Measurements from ENCODE around the gene ARHGEF10L.
A peak's percentile ranks its signal among the peaks of the same experiment; 100 is the strongest.

Gene ARHGEF10L

GRCh38 chr1:17678011-17678410 is 138.5 kb downstream of the ARHGEF10L start:
- ChIA-PET CTCF (no interaction called here), POLR2A (no interaction called here)
- no peaks in the 10 kb centered on the region for H3K4me1 ChIP-seq (ENCODE audit: control insufficient read depth, insufficient read depth, low read length)
- TF ChIP-seq ZNF571 (tag by site-specific recombination; IDR thresholded peaks at IDR 0.05), result no peak
- TF ChIP-seq, protein P1, sequence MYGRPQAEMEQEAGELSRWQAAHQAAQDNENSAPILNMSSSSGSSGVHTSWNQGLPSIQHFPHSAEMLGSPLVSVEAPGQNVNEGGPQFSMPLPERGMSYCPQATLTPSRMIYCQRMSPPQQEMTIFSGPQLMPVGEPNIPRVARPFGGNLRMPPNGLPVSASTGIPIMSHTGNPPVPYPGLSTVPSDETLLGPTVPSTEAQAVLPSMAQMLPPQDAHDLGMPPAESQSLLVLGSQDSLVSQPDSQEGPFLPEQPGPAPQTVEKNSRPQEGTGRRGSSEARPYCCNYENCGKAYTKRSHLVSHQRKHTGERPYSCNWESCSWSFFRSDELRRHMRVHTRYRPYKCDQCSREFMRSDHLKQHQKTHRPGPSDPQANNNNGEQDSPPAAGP (tag by site-specific recombination; IDR thresholded peaks at IDR 0.05), result no peak
- TF ChIP-seq ZFHX2 (tag by site-specific recombination; conservative IDR thresholded peaks at IDR 0.05), result no peak
- no peak for TF ChIP-seq ZNF169 (tag by site-specific recombination; IDR thresholded peaks at IDR 0.05)
- no peak for TF ChIP-seq HOXC10 (CRISPR knock-in tag; IDR thresholded peaks at IDR 0.05)
- no peak for TF ChIP-seq ZNF792 (tag by site-specific recombination; IDR thresholded peaks at IDR 0.05)
- TF ChIP-seq HOXA7 (CRISPR knock-in tag; IDR thresholded peaks at IDR 0.05; ENCODE audit: borderline replicate concordance), result no peak
- TF ChIP-seq WT1 (tag by site-specific recombination; IDR thresholded peaks at IDR 0.05), result no peak
- no peak for TF ChIP-seq GLIS2 (tag by site-specific recombination; IDR thresholded peaks at IDR 0.05)
- TF ChIP-seq SALL2 (tag by site-specific recombination; IDR thresholded peaks at IDR 0.05; ENCODE audit: borderline replicate concordance), result no peak
- no peak for TF ChIP-seq ZNF184 (tag by site-specific recombination; IDR thresholded peaks at IDR 0.05)
- TF ChIP-seq REPIN1 (tag by site-specific recombination; IDR thresholded peaks at IDR 0.05; ENCODE audit: low read depth), result no peak
- TF ChIP-seq, protein P2, sequence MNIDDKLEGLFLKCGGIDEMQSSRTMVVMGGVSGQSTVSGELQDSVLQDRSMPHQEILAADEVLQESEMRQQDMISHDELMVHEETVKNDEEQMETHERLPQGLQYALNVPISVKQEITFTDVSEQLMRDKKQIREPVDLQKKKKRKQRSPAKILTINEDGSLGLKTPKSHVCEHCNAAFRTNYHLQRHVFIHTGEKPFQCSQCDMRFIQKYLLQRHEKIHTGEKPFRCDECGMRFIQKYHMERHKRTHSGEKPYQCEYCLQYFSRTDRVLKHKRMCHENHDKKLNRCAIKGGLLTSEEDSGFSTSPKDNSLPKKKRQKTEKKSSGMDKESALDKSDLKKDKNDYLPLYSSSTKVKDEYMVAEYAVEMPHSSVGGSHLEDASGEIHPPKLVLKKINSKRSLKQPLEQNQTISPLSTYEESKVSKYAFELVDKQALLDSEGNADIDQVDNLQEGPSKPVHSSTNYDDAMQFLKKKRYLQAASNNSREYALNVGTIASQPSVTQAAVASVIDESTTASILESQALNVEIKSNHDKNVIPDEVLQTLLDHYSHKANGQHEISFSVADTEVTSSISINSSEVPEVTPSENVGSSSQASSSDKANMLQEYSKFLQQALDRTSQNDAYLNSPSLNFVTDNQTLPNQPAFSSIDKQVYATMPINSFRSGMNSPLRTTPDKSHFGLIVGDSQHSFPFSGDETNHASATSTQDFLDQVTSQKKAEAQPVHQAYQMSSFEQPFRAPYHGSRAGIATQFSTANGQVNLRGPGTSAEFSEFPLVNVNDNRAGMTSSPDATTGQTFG (tag by site-specific recombination; IDR thresholded peaks at IDR 0.05; ENCODE audit: borderline replicate concordance), result no peak
- no peak for TF ChIP-seq MZF1 (tag by site-specific recombination; IDR thresholded peaks at IDR 0.05; ENCODE audit: borderline replicate concordance)
- TF ChIP-seq ZNF776 (tag by site-specific recombination; IDR thresholded peaks at IDR 0.05; ENCODE audit: borderline replicate concordance), result no peak
- TF ChIP-seq FEZF1 (tag by site-specific recombination; IDR thresholded peaks at IDR 0.05), result no peak
- H3K36me3 ChIP-seq (ENCODE audit: control insufficient read depth in 2 of 2, insufficient read depth in 1 of 2, low read length in 2 of 2), result no peaks in the 10 kb centered on the region
- H3K27ac ChIP-seq (ENCODE audit: extremely low read depth, low read depth, low read length), result no peak overlapping the region
- no peak overlapping the region for H3K4me3 ChIP-seq (ENCODE audit: low read depth, low read length)
- H3K9me3 ChIP-seq (ENCODE audit: control insufficient read depth, insufficient read depth, low read depth, low read length), result no peaks in the 10 kb centered on the region

DNA sequence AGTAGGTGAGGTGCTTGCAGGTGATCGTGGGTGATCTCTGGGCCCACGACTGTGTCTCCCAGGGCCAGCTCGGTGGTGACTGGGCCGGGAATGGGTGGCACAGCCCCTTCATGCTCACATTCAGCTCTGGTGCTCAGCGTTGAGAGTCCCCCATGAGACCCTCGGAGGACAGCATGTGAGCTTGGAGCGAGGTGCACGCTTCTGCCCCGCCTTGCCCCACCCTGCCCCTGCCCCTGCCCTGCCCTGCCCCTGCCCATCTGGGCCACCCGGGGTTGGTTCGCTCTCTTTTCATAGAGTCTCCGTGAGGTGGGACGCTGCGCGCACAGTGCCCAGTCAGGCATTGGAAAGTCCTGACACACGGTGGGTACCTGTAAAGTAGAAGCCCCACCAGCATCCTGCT is 140.4 kb downstream of the ARHGEF10L start:
- Histone ChIP-seq H3K4me3 (ENCODE audit: low read depth, low read length) (no peak overlapping the region), H3K9me3 (ENCODE audit: control insufficient read depth, insufficient read depth, low read depth, low read length) (no peaks in the 10 kb centered on the region), H3K4me1 (ENCODE audit: control insufficient read depth, insufficient read depth, low read length) (no peaks in the 10 kb centered on the region), H3K36me3 (ENCODE audit: control insufficient read depth in 2 of 2, insufficient read depth in 1 of 2, low read length in 2 of 2) (no peaks in the 10 kb centered on the region), H3K27ac (ENCODE audit: extremely low read depth, low read depth, low read length) (no peak overlapping the region)
- ChIA-PET POLR2A (no interaction called here), CTCF (interaction anchor here (0.6 to 2.5 kb wide), 2 partner anchors 18 to 244 kb away, joined by 3 to 7 read pairs; no protein-coding TSS in a partner anchor)
- TF ChIP-seq KLF1 (tag by site-specific recombination; IDR thresholded peaks at IDR 0.05) (peak; percentile 30; the same call in 1 of the 2 replicates), ZNF704 (tag by site-specific recombination; IDR thresholded peaks at IDR 0.05) (no peak), ZNF10 (tag by site-specific recombination; IDR thresholded peaks at IDR 0.05) (no peak)

DNA sequence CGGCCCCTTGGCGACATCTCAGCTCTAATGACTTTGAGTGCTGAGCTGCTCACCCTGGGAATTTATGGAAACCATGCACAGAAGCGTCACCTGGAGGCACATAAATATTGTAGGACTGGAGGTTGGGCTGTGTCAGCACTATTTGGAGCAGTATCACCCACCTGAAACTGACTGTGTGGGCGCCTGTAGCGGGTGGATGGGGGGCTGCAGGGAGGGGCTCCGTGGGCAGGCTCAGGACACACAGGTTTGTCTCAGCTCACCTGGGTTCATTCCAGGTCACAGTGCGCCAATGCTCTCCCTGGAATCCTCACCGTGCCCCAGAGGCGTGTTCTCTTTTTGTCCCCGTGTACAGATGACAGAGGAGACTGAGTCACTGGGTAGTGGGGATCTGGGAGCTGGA is 140.8 kb downstream of the ARHGEF10L start:
- POLR2A ChIA-PET, result no interaction called here
- Histone ChIP-seq H3K4me1 (ENCODE audit: control insufficient read depth, insufficient read depth, low read length) (no peaks in the 10 kb centered on the region), H3K9me3 (ENCODE audit: control insufficient read depth, insufficient read depth, low read depth, low read length) (no peaks in the 10 kb centered on the region), H3K36me3 (ENCODE audit: control insufficient read depth in 2 of 2, insufficient read depth in 1 of 2, low read length in 2 of 2) (no peaks in the 10 kb centered on the region), H3K27ac (ENCODE audit: extremely low read depth, low read depth, low read length) (no peak overlapping the region), H3K4me3 (ENCODE audit: low read depth, low read length) (no peak overlapping the region)
- CTCF ChIA-PET, result interaction anchor here (0.6 to 2.5 kb wide), 3 partner anchors 19 to 244 kb away, joined by 3 to 7 read pairs (median 3); no protein-coding TSS in a partner anchor
- TF ChIP-seq EGR2 (tag by site-specific recombination; IDR thresholded peaks at IDR 0.05; ENCODE audit: low read depth), result peak; percentile 68
- TF ChIP-seq, protein P3, sequence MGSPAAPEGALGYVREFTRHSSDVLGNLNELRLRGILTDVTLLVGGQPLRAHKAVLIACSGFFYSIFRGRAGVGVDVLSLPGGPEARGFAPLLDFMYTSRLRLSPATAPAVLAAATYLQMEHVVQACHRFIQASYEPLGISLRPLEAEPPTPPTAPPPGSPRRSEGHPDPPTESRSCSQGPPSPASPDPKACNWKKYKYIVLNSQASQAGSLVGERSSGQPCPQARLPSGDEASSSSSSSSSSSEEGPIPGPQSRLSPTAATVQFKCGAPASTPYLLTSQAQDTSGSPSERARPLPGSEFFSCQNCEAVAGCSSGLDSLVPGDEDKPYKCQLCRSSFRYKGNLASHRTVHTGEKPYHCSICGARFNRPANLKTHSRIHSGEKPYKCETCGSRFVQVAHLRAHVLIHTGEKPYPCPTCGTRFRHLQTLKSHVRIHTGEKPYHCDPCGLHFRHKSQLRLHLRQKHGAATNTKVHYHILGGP (tag by site-specific recombination; IDR thresholded peaks at IDR 0.05), result no peak
- peak; percentile 50 for TF ChIP-seq ZFHX2 (tag by site-specific recombination; conservative IDR thresholded peaks at IDR 0.05)
